ENCODE results near the gene DAB1.

DAB1 gene

DNA sequence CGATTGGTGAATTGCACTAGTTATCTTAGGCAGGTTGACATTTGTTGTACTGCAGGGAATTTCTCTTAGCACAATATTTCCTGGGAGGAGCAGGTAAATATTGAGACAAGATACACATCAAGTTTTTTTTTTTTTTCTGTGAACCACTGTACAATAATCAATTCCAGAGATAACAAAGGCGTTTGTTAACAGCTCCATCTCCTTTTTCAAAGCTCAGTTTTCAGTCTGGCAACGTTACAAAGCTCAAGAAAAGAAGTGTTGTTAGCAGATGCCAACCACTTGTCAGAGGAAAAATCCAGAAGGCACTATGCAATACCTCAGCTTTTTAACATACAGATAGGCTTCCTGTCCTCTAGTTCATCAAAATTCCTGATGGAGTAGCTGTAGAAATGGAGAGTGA, 40.9 kb upstream of the DAB1 start:
- no peak for DNase-seq (ENCODE audit: low read depth)
- TF ChIP-seq, protein P1, sequence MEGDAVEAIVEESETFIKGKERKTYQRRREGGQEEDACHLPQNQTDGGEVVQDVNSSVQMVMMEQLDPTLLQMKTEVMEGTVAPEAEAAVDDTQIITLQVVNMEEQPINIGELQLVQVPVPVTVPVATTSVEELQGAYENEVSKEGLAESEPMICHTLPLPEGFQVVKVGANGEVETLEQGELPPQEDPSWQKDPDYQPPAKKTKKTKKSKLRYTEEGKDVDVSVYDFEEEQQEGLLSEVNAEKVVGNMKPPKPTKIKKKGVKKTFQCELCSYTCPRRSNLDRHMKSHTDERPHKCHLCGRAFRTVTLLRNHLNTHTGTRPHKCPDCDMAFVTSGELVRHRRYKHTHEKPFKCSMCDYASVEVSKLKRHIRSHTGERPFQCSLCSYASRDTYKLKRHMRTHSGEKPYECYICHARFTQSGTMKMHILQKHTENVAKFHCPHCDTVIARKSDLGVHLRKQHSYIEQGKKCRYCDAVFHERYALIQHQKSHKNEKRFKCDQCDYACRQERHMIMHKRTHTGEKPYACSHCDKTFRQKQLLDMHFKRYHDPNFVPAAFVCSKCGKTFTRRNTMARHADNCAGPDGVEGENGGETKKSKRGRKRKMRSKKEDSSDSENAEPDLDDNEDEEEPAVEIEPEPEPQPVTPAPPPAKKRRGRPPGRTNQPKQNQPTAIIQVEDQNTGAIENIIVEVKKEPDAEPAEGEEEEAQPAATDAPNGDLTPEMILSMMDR (IDR thresholded peaks at IDR 0.05; ENCODE audit: control insufficient read depth, extremely low read depth, insufficient read depth), result no peak
- H3K4me3 ChIP-seq (ENCODE audit: low read depth, low read length), result no peak overlapping the region

DNA sequence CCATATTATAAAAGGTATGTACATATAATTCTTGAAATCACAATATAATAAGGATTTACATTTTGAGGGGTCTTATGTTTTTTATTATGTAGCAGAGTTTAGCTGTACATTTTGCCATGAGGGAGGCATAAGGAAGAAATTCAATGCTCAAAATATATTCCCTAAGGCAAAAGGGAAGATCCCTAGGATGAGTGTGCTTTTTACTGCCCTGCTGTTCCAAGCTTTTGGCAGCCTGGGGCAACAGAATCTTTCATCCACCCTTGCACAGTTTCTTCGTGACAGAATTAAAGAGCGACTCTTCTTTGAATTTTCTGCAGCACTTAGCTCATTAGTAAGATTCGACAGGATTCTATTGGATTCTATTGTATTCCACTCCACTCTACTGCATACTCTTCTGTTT, 39.5 kb upstream of the DAB1 start:
- DNase-seq (ENCODE audit: low read depth), result no peak
- TF ChIP-seq, protein P1 (IDR thresholded peaks at IDR 0.05; ENCODE audit: control insufficient read depth, extremely low read depth, insufficient read depth), result no peak
- no peak overlapping the region for H3K4me3 ChIP-seq (ENCODE audit: low read depth, low read length)

DNA sequence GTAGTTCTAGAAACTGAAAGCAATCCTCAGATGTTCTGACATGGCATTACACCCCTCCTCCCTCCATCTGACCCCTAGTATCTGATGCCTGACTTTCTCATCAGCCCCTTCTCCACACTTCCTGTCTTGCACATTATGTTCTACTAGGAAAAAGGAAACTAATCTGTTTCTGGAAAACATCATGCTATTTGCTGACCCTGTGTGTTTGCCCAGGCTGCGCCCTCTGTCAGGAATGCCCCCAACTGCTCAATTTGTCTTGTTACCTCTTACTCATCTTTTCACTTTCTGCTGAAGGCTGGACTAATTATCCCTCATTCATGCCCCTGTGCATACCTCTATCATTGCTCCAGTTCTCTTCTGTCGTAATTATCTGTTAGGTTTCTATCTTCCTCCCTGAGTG, 37.5 kb upstream of the DAB1 start:
- H3K4me3 ChIP-seq (ENCODE audit: low read depth, low read length), result no peak overlapping the region
- TF ChIP-seq, protein P1 (IDR thresholded peaks at IDR 0.05; ENCODE audit: control insufficient read depth, extremely low read depth, insufficient read depth), result no peak
- no peak for DNase-seq (ENCODE audit: low read depth)

DNA sequence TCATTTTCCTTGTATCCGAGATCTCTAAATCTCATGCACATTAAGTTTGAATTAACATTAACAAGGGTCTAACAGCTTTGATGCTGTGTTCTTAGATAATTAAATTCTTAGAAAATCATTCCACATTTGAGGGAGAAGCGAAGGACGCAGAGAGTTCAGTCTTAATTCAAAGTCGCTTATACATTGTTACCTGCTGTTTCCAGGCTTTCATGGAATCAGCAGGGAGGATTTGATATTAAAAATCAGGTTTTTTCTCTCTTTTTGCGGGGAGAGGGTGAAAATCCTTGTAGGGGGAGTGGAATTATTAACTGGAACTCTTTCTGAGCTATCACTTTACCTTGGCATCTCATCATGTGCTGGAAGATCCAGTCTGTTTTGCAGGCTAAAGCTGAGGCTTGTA, 27.7 kb upstream of the DAB1 start:
- TF ChIP-seq, protein P1 (IDR thresholded peaks at IDR 0.05; ENCODE audit: control insufficient read depth, extremely low read depth, insufficient read depth), result no peak
- DNase-seq (ENCODE audit: low read depth), result no peak
- no peak overlapping the region for H3K4me3 ChIP-seq (ENCODE audit: low read depth, low read length)

DNA sequence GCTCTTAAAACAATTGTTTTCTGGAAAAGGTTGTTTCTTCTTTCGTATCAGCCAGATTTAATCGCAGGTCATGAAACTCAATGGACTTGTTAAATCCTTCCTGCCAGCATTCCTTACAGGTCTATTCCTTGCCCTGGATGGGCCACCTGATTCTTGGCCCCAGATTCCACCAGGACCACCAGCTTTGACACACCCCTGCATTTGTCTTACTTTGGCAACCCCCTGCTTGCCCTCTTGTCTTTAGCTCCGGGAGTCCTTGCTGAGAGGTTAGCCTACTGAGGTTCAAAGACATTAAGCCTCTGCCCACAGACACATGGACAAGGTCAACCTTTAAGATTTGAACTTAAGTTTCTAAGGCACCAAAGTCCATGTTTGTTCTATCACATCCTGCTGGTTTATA, 27.1 kb upstream of the DAB1 start:
- TF ChIP-seq, protein P1 (IDR thresholded peaks at IDR 0.05; ENCODE audit: control insufficient read depth, extremely low read depth, insufficient read depth), result no peak
- no peak overlapping the region for H3K4me3 ChIP-seq (ENCODE audit: low read depth, low read length)
- DNase-seq (ENCODE audit: low read depth), result no peak

DNA sequence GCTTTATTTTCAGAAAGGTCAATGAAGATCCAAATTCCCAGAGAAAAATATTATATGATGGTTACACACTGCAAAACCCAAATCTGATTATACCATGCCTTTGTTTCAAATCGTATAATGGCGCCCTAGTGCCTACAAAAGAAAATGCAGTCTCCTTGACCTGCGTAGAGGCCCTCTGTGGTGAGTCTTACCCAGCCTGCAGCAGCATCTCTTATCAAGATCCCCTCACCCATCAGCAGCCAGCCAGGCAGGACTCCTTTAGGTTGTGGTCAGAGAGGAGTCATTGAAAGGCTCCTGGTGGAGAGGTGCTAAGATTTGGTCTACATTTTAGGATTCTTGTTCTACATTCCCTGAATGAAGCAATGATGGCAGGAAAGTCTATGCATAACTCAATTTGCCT, 23.7 kb upstream of the DAB1 start:
- TF ChIP-seq, protein P1 (IDR thresholded peaks at IDR 0.05; ENCODE audit: control insufficient read depth, extremely low read depth, insufficient read depth), result no peak
- no peak for DNase-seq (ENCODE audit: low read depth)
- H3K4me3 ChIP-seq (ENCODE audit: low read depth, low read length), result no peak overlapping the region

DNA sequence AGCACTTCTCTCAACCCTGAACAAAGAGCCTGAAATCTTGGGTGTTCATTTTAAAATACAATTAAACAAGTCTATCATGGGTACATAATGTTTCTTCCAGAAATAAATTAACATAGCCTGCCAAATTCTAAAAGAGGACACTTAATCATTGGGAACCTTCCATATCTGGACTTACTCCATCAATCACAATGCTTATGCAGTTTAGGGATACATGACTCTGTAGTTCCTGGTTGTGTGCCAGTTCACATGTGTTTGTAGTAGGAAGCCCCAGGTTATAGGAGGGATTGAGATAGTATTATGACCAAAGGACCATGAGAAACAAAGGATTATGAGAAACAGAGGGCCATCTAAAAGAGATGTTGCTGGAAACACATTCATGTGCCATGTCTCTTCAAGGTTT, 19.1 kb upstream of the DAB1 start:
- DNase-seq (ENCODE audit: low read depth), result no peak
- H3K4me3 ChIP-seq (ENCODE audit: low read depth, low read length), result no peak overlapping the region
- TF ChIP-seq, protein P1 (IDR thresholded peaks at IDR 0.05; ENCODE audit: control insufficient read depth, extremely low read depth, insufficient read depth), result no peak

Data from LNCaP clone FGC (cell line).